ENCODE data around the gene CTRB1. TPM values are rescaled to one million over a fixed set of nuclear protein-coding genes. Genes with fewer than 3 reads are reported as not detected.

The CTRB1 gene
- total and polyA plus RNA-seq, 2 of the 13 experiments (the other 11 are each of a cell fraction or from before 2014, with no cell fraction given) = not detected

- TF ChIP-seq ZXDC (CRISPR knock-in tag; IDR thresholded peaks at IDR 0.05) = peak; percentile 14; the same call in 1 of the 2 replicates
- TF ChIP-seq ARID2 (CRISPR knock-in tag; IDR thresholded peaks at IDR 0.05; ENCODE audit: borderline replicate concordance) = no peak
- TF ChIP-seq ZFP91 (CRISPR knock-in tag; IDR thresholded peaks at IDR 0.05; ENCODE audit: borderline replicate concordance) = peak; percentile 33; the same call in 1 of the 2 replicates
- TF ChIP-seq ZNF558 (CRISPR knock-in tag; IDR thresholded peaks at IDR 0.05; ENCODE audit: borderline replicate concordance) = no peak; the same call in 1 of the 2 replicates
Observed at GRCh38 chr16:75264457-75264998, 45.7 kb downstream of the CTRB1 start (continued).

GRCh38 chr16:75264999-75265910 lies 46.5 kb downstream of the CTRB1 start:
- DNase-seq (ENCODE audit: low spot score) (no peak), FAIRE-seq (no peak), ATAC-seq (no peak)
- Histone ChIP-seq H3K9me3 (ENCODE audit: low read length) (no peaks in the 10 kb centered on the region), H3K4me3 (replicated peaks in 1 of 3; ENCODE audit: insufficient read depth in 1 of 3, low read depth in 2 of 3, low read length in 3 of 3) (peak overlapping the region; percentile 92 to 99 (median 96)), H3K27ac (ENCODE audit: extremely low read length, insufficient read depth, low read length) (peak overlapping the region; percentile 61), H3K9ac (ENCODE audit: insufficient read depth, low read depth, low read length) (peak overlapping the region; percentile 96), H3K4me1 (ENCODE audit: insufficient read depth, low read length) (peaks cover 70% of the 10 kb centered on the region), H3K4me2 (ENCODE audit: low read depth, low read length) (peak overlapping the region; percentile 98), H3K79me2 (ENCODE audit: insufficient read depth, low read length) (peaks cover 52% of the 10 kb centered on the region), H2AFZ (ENCODE audit: low read length) (no peak overlapping the region), H3K36me3 (replicated peaks in 1 of 2; ENCODE audit: control insufficient read depth in 1 of 2, insufficient read depth in 2 of 2, low read length in 2 of 2) (peaks cover 0 to 3% of the 10 kb centered on the region in 2 experiments; a peak in 1 of 5 replicates), H3K27me3 (ENCODE audit: control insufficient read depth in 1 of 2, insufficient read depth in 2 of 2, low read length in 2 of 2) (no peaks in the 10 kb centered on the region), H4K20me1 (ENCODE audit: insufficient read depth, low read length) (peaks cover 34% of the 10 kb centered on the region)
- in situ Hi-C loops (cut with HindIII; ENCODE audit: extremely low pct_ligation_motif_present, low pct_unique_long_range_greater_than_20kb) (loop anchor here (5.0 kb wide), 1 partner anchor 42 kb away; no protein-coding TSS in a partner anchor), intact Hi-C loops (cut with micrococcal nuclease; ENCODE audit: unreplicated experiment) (loop anchor here (2.0 to 5.0 kb wide), 2 partner anchors 20 to 197 kb away; partner anchors contain the start of gene TMEM170A)
- 1% methylated on average over 46 of the region's 74 CpGs for WGBS (ENCODE audit: low lambda C conversion rate)
- POLR2A ChIA-PET = interaction anchor here (1.2 to 9.3 kb wide), 8 partner anchors 13 to 47 kb away, joined by 3 to 151 read pairs (median 40); partner anchors contain the start of gene BCAR1
- BruUV-seq (replicated peaks) = no TSS peak
- CTCF ChIA-PET (ENCODE audit: low intra/inter-chr PET ratio, low total read pairs) = no interaction called here
- TF ChIP-seq ZC3H13 (CRISPR knock-in tag; IDR thresholded peaks at IDR 0.05) (no peak; the same call in 1 of the 2 replicates), RBM22 (optimal IDR thresholded peaks at IDR 0.05; ENCODE audit: low read length) (no peak), ZSCAN22 (CRISPR knock-in tag; IDR thresholded peaks at IDR 0.05) (no peak), ZBTB7B (CRISPR knock-in tag; IDR thresholded peaks at IDR 0.05) (peak; percentile 21; the same call in 1 of the 2 replicates), ZNF766 (CRISPR knock-in tag; IDR thresholded peaks at IDR 0.05; ENCODE audit: borderline replicate concordance) (no peak), HNF1A (IDR thresholded peaks at IDR 0.05; ENCODE audit: low read depth) (no peak), HNF1A (CRISPR knock-in tag; IDR thresholded peaks at IDR 0.05; ENCODE audit: borderline replicate concordance) (no peak; the same call in 1 of the 2 replicates)
